GM12878 (cell line): ENCODE data around the gene CMTM3. TPM values are rescaled to one million over a fixed set of nuclear protein-coding genes. Genes with fewer than 3 reads are reported as not detected.

Source experiments
- ATAC-seq: fragments of 200-7000 bp; cut with Tn5 transposase; 3 replicates; pipeline ENCODE4 v1.9.1; 2020; ENCODE audit warnings: mild to moderate bottlenecking, moderate library complexity
- BruUV-seq: library from RNA; stranded (reverse); fragments of 400-500 nt; replicated peaks from 2 replicates; lab custom pipeline; 2021; lab: Mats Ljungman, UMichigan
- CTCF ChIA-PET: fragments of 300-600 bp; sonication (Branson Sonifier 250); formaldehyde crosslinking; extraction: SDS; loops from one replicate; lab custom pipeline; 2021; ENCODE audit warnings: inconsistent platforms; lab: Yijun Ruan, JAX
- POLR2A ChIA-PET: fragments of 350-600 bp; formaldehyde crosslinking; extraction: SDS; loops from one replicate; lab custom pipeline; 2021; ENCODE audit warnings: inconsistent platforms; lab: Charles Lee
- RAD21 ChIA-PET: fragments of 300-600 bp; sonication (Branson Sonifier 250); formaldehyde crosslinking; loops from one replicate; lab custom pipeline; 2023; ENCODE audit warnings: antibody characterized with exemption; ENCODE audit not compliant: unreplicated experiment; lab: Charles Lee
- SMC1A ChIA-PET: fragments of 300-600 bp; sonication (Branson Sonifier 250); formaldehyde crosslinking; loops from one replicate; lab custom pipeline; 2023; ENCODE audit not compliant: unreplicated experiment, uncharacterized antibody; lab: Charles Lee
- DNase-seq: peaks from one replicate; pipeline ENCODE4 v3.0.0-alpha.2; 2011; ENCODE audit warnings: low read depth, low spot score
- FAIRE-seq: peaks from 3 replicates; lab custom pipeline; 2011; peaks lifted over from hg19 to GRCh38; lab: Jason Lieb, UNC
- H2AFZ ChIP-seq: 2 replicates; pipeline ENCODE4 v1.6.0; 2011; ENCODE audit warnings: low read depth, low read length, control low read depth; ENCODE audit not compliant: control insufficient read depth
- H3K27ac ChIP-seq: 2 replicates; pipeline ENCODE4 v1.5.1; 2011; ENCODE audit warnings: control low read depth; ENCODE audit not compliant: control insufficient read depth, insufficient read depth
- H3K27me3 ChIP-seq, 2 experiments: replicated peaks in 1 of 2; 2 replicates each; pipeline versions ENCODE4 v1.6.0 to v1.6.1; 2011; ENCODE audit warnings: low read length in 1 of 2; ENCODE audit not compliant: control insufficient read depth in 2 of 2, insufficient read depth in 2 of 2
- H3K36me3 ChIP-seq, 2 experiments: 2 replicates each; pipeline ENCODE4 v1.5.1; 2011; ENCODE audit warnings: low read length in 1 of 2; ENCODE audit not compliant: control insufficient read depth in 2 of 2, insufficient read depth in 2 of 2
- H3K4me1 ChIP-seq: 2 replicates; pipeline ENCODE4 v1.6.1; 2011; ENCODE audit warnings: mild to moderate bottlenecking, low read length, moderate library complexity, mixed read lengths; ENCODE audit not compliant: control insufficient read depth, insufficient read depth
- H3K4me2 ChIP-seq: 2 replicates; pipeline ENCODE4 v1.6.0; 2011; ENCODE audit warnings: control low read depth; ENCODE audit not compliant: control insufficient read depth, insufficient read depth
- H3K4me3 ChIP-seq: fragments of 200-600 bp; sonication (generic); 2 replicates; pipeline ENCODE4 v1.5.1; 2016
- H3K79me2 ChIP-seq: 2 replicates; pipeline ENCODE4 v1.6.0; 2011; ENCODE audit warnings: low read length; ENCODE audit not compliant: control insufficient read depth, insufficient read depth
- H3K9ac ChIP-seq: 2 replicates; pipeline ENCODE4 v1.8.0; 2011; ENCODE audit warnings: low read length, control low read depth, mixed read lengths; ENCODE audit not compliant: control insufficient read depth, insufficient read depth
- H3K9me3 ChIP-seq: replicated peaks from 3 replicates; pipeline ENCODE4 v1.5.1; 2011; ENCODE audit warnings: mild to moderate bottlenecking, low read length; ENCODE audit not compliant: control insufficient read depth, insufficient read depth
- H4K20me1 ChIP-seq: 2 replicates; pipeline ENCODE4 v1.6.0; 2011; ENCODE audit not compliant: control insufficient read depth, insufficient read depth
- LARP7 ChIP-seq: fragments of 450-650 bp; IDR thresholded peaks from 2 replicates; pipeline ENCODE4 v1.6.1; 2017; ENCODE audit warnings: mild to moderate bottlenecking
- POLR2AphosphoS5 ChIP-seq: IDR thresholded peaks from 2 replicates; pipeline ENCODE4 v1.6.1; 2011; ENCODE audit warnings: mild to moderate bottlenecking, low read length, inconsistent platforms
- RAD51 ChIP-seq: fragments of 450-650 bp; IDR thresholded peaks from 2 replicates; pipeline ENCODE4 v1.6.1; 2016; ENCODE audit warnings: moderate library complexity, mild to moderate bottlenecking, inconsistent platforms
- RCOR1 ChIP-seq: conservative IDR thresholded peaks from 2 replicates; pipeline ENCODE4 v1.6.1; 2012; ENCODE audit warnings: low read depth, low read length, improper control_type of control experiment
- SMAD5 ChIP-seq: IDR thresholded peaks from 2 replicates; pipeline ENCODE4 v1.6.1; 2016; ENCODE audit warnings: antibody characterized with exemption, low read depth
- SRF ChIP-seq, 2 experiments: IDR thresholded peaks; 2 replicates each; pipeline ENCODE4 v1.6.1; 2011; ENCODE audit warnings: low read depth in 2 of 2, low read length in 2 of 2, mild to moderate bottlenecking in 1 of 2, moderate library complexity in 1 of 2
- WGBS: methylation state at CpG from one replicate; pipeline ENCODE4 v1.1.6; 2016; ENCODE audit warnings: low lambda C conversion rate; ENCODE audit not compliant: insufficient replicate concordance, insufficient coverage; ENCODE audit errors: missing lambda C conversion rate; 5-methylcytosine and 5-hydroxymethylcytosine counted together
- in situ Hi-C: fragments of 300-500 bp; cut with MboI; formaldehyde crosslinking; loops from 9 replicates; pipeline ENCODE4 v1.14.3; 2018; ENCODE audit warnings: mixed read lengths
- intact Hi-C: fragments of 100-400 bp; cut with micrococcal nuclease; formaldehyde crosslinking; loops from one replicate; pipeline ENCODE4 v1.14.2; 2022; ENCODE audit not compliant: unreplicated experiment
- polyA plus RNA-seq, 11 experiments: library from polyadenylated mRNA; depleted of rRNA in 4 of 11; unstranded in 6 of 11; stranded (reverse) in 5 of 11; fragments of >200 nt; fragmentation: Nextera tagmentation in 4 of 11; fragmentation: Illumina TruSeq in 1 of 11; extraction: Ambion mirVana in 4 of 11; extraction: Trizol in 1 of 11; gene quantifications; 1 replicate in 1 of 11; 2 replicates in 10 of 11; pipeline versions ENCODE4 v1.2.1 to v1.2.3, GENCODE V29; 2011 to 2016; ENCODE audit warnings: inconsistent platforms in 2 of 11, missing spikeins in 2 of 11, low read depth in 1 of 11
- total RNA-seq, 4 experiments: library from RNA; depleted of rRNA in 3 of 4; stranded (reverse); fragments of >200 nt in 3 of 4; fragmentation: Illumina TruSeq in 1 of 4; extraction: Trizol in 1 of 4; gene quantifications; 2 replicates each; pipeline versions ENCODE4 v1.2.1 to v1.2.3, GENCODE V29; 2013 to 2021
- TF ChIP-seq, protein P1 (sequence below): fragments of 450-650 bp; IDR thresholded peaks from 2 replicates; pipeline ENCODE4 v1.6.1; 2017; ENCODE audit warnings: mild to moderate bottlenecking, low read depth, inconsistent platforms; ENCODE audit not compliant: poor library complexity, severe bottlenecking
- TF ChIP-seq, protein P2 (sequence below): IDR thresholded peaks from 2 replicates; pipeline ENCODE4 v1.6.1; 2011; ENCODE audit warnings: low read depth, mild to moderate bottlenecking, low read length, moderate library complexity, borderline replicate concordance; ENCODE audit errors: extremely low read depth

Gene CMTM3
- total and polyA plus RNA-seq, 10 of the 15 experiments (the other 5 are each of a cell fraction or from before 2014, with no cell fraction given): 5.4 to 47.4 (median 28.6) TPM

DNA sequence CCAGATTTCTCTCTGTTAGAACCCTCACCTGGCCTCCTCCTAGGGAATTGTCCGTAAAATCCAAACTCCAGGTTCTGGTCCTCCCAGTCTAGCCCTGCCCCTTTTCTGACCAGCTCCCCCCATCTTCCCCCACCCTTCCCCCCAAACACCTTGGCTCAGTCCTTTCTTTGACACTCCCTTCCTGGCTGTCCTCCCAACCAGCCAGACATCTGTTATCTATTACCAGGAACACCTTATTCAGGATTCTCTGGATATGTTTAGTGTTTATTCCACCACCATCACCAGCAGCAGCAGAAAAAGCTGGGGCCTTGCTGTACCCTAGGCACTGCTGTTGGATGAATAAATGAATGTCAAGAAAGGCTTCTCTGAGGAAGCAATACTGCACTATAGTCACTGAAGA is 4.0 kb upstream of the CMTM3 start:
- H3K27ac ChIP-seq: no peak overlapping the region
- DNase-seq (no peak), ATAC-seq (no peak), FAIRE-seq (no peak)
- no peak overlapping the region for H3K4me3 ChIP-seq
- no peaks in the 10 kb centered on the region for H3K79me2 ChIP-seq
- WGBS: 88% methylated on average over 1 of the region's 1 CpG
- no peak for TF ChIP-seq RAD51
- TF ChIP-seq LARP7: no peak
- TF ChIP-seq RCOR1: no peak
- TF ChIP-seq, protein P1, sequence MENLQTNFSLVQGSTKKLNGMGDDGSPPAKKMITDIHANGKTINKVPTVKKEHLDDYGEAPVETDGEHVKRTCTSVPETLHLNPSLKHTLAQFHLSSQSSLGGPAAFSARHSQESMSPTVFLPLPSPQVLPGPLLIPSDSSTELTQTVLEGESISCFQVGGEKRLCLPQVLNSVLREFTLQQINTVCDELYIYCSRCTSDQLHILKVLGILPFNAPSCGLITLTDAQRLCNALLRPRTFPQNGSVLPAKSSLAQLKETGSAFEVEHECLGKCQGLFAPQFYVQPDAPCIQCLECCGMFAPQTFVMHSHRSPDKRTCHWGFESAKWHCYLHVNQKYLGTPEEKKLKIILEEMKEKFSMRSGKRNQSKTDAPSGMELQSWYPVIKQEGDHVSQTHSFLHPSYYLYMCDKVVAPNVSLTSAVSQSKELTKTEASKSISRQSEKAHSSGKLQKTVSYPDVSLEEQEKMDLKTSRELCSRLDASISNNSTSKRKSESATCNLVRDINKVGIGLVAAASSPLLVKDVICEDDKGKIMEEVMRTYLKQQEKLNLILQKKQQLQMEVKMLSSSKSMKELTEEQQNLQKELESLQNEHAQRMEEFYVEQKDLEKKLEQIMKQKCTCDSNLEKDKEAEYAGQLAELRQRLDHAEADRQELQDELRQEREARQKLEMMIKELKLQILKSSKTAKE: no peak
- TF ChIP-seq, protein P2, sequence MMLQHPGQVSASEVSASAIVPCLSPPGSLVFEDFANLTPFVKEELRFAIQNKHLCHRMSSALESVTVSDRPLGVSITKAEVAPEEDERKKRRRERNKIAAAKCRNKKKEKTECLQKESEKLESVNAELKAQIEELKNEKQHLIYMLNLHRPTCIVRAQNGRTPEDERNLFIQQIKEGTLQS: no peak
- TF ChIP-seq SMAD5: no peak
- no peak for TF ChIP-seq POLR2AphosphoS5
- no peak for TF ChIP-seq SRF (IDR thresholded peaks at IDR 0.05; ENCODE audit: low read depth in 2 of 2, low read length in 2 of 2)
- no peak overlapping the region for H2AFZ ChIP-seq
- peaks cover 16% of the 10 kb centered on the region for H3K4me1 ChIP-seq
- CTCF ChIA-PET: interaction anchor here (1.5 kb wide), 1 partner anchor 8 kb away, joined by 3 read pairs; no protein-coding TSS in a partner anchor
- H3K36me3 ChIP-seq: no peaks in the 10 kb centered on the region
- intact Hi-C loops (no loop called here), in situ Hi-C loops (no loop called here)
- no peaks in the 10 kb centered on the region for H4K20me1 ChIP-seq
- SMC1A ChIA-PET: interaction anchor here (1.3 kb wide), 1 partner anchor 194 kb away, joined by 5 read pairs; no protein-coding TSS in a partner anchor
- H3K9me3 ChIP-seq: peaks cover 14% of the 10 kb centered on the region; the same call in 2 of the 3 replicates
- RAD21 ChIA-PET: interaction anchor here (0.7 to 1.0 kb wide), 2 partner anchors 11 to 31 kb away, joined by 4 to 5 read pairs; no protein-coding TSS in a partner anchor
- H3K27me3 ChIP-seq: no peaks in the 10 kb centered on the region
- no TSS peak for BruUV-seq
- H3K4me2 ChIP-seq: no peak overlapping the region
- POLR2A ChIA-PET: interaction anchor here (0.6 kb wide), 1 partner anchor 428 kb away, joined by 6 read pairs; no protein-coding TSS in a partner anchor
- H3K9ac ChIP-seq: no peak overlapping the region
